ENCODE data around the gene XRCC1. TPM values are rescaled to one million over a fixed set of nuclear protein-coding genes. Genes with fewer than 3 reads are reported as not detected.
"Not testable (repeated sequence)": the region's sequence is repeated elsewhere in the genome, so short reads cannot be mapped to it uniquely, and the experiment has no call there.

The XRCC1 gene
- total RNA-seq, 2 donors from 2014 or later = 33.8 to 34.9 TPM

GRCh38 chr19:43533546-43534304 is 41.6 kb downstream of the XRCC1 start:
- Mint-ChIP-seq H3K4me3 (peak overlapping the region; percentile 89), H3K9me3 (no peaks in the 10 kb centered on the region), H3K4me1 (peaks cover 9% of the 10 kb centered on the region), H3K27ac (peak overlapping the region; percentile 87), H3K36me3 (ENCODE audit: low read depth) (peaks cover 16% of the 10 kb centered on the region), H3K27me3 (no peaks in the 10 kb centered on the region)
- peak; percentile 81 for ATAC-seq (replicated peaks)

DNA sequence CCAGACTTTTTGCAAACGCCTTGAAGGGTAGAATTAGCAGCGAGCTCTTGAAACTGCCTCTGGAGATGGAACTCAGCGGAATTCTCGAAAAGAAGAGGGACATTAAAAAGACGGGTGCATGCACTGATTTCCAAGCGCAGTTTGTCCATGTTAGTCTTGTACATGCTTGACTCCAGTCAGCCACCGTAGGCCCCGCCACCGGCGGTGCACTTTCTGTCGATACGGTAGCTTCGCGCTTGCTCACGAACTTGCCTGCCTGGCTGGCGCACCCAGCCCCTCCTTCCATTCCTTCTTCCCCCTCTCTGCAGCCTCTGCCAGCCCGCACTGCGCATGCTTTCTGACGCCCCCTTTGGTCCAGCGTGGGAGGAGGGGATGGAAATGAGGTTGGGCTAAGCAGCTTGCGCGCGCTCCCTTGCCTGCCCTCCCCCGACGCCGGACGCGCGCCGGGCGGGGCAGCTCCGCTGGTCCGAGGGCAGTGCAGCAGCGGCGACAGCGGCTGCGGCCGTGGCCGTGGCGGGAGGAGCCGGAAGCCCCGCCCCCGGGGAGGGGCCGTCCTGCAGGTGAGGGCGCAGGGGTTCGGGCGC is 42.3 kb downstream of the XRCC1 start, which contains the start of gene ZNF575:
ZNF575 (plus strand) TSS at position 227 of the 584 bp plus-strand sequence. CDS start 1,235 bp downstream, outside the sequence.
- Mint-ChIP-seq H3K27me3 (no peaks in the 10 kb centered on the region), H3K4me3 (peak within 1 kb of the TSS; percentile 89), H3K9me3 (no peaks in the 10 kb centered on the region), H3K4me1 (peaks cover 9% of the 10 kb centered on the region), H3K36me3 (ENCODE audit: low read depth) (peaks cover 9% of the 10 kb centered on the region), H3K27ac (peak within 1 kb of the TSS; percentile 87)
- ATAC-seq (replicated peaks) = peak; percentile 62

DNA sequence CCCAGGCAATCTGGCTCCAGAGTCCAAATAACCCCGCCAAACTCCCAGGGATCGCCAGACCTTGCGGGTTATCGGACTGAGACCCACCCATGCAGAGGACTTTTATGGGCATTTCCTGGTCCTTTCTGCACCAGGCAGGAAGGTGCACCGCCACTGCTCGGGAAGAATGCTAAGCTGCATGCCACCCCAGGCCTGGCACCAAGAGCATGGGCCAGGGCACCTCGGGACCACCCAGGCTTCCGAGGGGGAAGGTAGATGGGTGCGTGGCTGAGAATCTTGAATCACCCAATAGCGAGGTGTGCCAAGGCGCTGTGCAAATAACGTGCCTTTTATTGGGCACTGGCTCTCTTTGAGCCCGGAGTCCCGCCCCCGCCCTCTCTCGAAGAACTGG is 42.8 kb downstream of the XRCC1 start:
- H3K27me3 Mint-ChIP-seq = no peaks in the 10 kb centered on the region
- ATAC-seq (replicated peaks) = peak; percentile 8
- H3K36me3 Mint-ChIP-seq (ENCODE audit: low read depth) = peaks cover 5% of the 10 kb centered on the region
- H3K4me1 Mint-ChIP-seq = peaks cover 9% of the 10 kb centered on the region
- H3K27ac Mint-ChIP-seq = peak overlapping the region; percentile 81
- H3K4me3 Mint-ChIP-seq = peak overlapping the region; percentile 89
- H3K9me3 Mint-ChIP-seq = no peaks in the 10 kb centered on the region

GRCh38 chr19:43527860-43528622 is 47.3 kb downstream of the XRCC1 start:
- Mint-ChIP-seq H3K4me1 (peaks cover 7% of the 10 kb centered on the region), H3K4me3 (peak overlapping the region; percentile 84), H3K36me3 (ENCODE audit: low read depth) (peaks cover 19% of the 10 kb centered on the region), H3K27ac (peak overlapping the region; percentile 9), H3K9me3 (no peaks in the 10 kb centered on the region), H3K27me3 (no peaks in the 10 kb centered on the region)
- ATAC-seq (replicated peaks) = peak; percentile 34

DNA sequence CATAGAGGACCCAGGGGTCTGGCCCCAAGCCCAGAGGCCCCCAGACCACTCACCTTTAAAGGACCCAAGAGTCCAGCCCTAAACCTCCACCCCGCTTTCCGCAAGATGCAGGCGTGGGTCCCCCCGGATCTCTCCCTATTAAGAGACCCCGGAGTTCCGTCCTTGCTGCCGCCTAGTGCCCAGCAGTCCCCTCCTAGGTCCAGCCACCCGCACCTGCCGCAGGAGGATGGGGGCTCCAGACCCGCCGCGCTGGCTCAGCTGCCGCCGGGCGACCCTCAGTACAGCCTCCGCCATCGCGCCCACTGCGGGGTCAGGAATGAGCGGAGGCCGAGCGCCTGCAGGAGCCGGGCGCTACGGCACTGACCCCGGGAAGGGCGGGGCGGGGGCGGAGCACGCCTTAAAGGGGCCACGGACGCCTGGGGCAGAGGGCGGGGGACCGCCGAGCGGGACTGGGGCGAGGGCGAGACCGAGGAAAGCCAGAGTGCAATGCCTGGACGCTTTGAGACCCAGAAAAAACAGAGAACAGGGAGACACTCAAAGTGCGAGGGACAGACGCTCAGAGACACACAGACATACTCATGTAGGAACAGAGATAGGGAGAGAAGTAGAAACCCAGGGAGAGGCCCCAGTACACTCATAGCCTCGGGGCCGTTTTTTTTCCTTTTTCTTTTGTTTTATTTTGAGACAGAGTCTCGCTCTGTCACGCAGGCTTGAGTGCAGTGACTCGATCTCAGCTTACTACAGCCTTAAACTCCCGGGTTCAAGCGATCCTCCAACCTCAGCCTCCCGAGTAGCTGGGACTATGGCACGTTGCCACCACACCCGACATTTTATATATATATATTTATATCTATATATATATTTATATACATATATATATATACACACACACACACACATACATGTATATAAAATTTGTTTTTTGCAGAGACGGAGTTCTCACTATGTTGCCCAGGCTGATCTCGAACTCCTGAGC is 48.2 kb downstream of the XRCC1 start, which contains the start of gene ETHE1:
ETHE1 (minus strand) TSS at position 318 of the 976 bp plus-strand sequence; CDS start at position 294, 24 bp downstream.
- Mint-ChIP-seq H3K4me1 (peaks cover 7% of the 10 kb centered on the region), H3K27me3 (no peaks in the 10 kb centered on the region), H3K27ac (peak within 1 kb of the TSS; percentile 85), H3K4me3 (peak within 1 kb of the TSS; percentile 84), H3K36me3 (ENCODE audit: low read depth) (peaks cover 24% of the 10 kb centered on the region), H3K9me3 (no peaks in the 10 kb centered on the region)
- peak; percentile 74 for ATAC-seq (replicated peaks)

- H3K27me3 Mint-ChIP-seq = no peaks in the 10 kb centered on the region
- ATAC-seq (replicated peaks) = peak; percentile 38
Observed at GRCh38 chr19:43525836-43526771, 49.2 kb downstream of the XRCC1 start.

GRCh38 chr19:43524922-43525835 is 50.1 kb downstream of the XRCC1 start:
- peak overlapping the region; percentile 84 for H3K4me3 Mint-ChIP-seq
- H3K27me3 Mint-ChIP-seq = no peaks in the 10 kb centered on the region
- peaks cover 36% of the 10 kb centered on the region for H3K36me3 Mint-ChIP-seq (ENCODE audit: low read depth)
- peak; percentile 69 for ATAC-seq (replicated peaks)
- peak overlapping the region; percentile 85 for H3K27ac Mint-ChIP-seq
- H3K9me3 Mint-ChIP-seq = no peaks in the 10 kb centered on the region
- H3K4me1 Mint-ChIP-seq = peaks cover 7% of the 10 kb centered on the region

More at GRCh38 chr19:43525836-43526771, 49.2 kb downstream of the XRCC1 start:
- H3K36me3 Mint-ChIP-seq (ENCODE audit: low read depth) = peaks cover 32% of the 10 kb centered on the region
- H3K27ac Mint-ChIP-seq = peak overlapping the region; percentile 85
- H3K4me3 Mint-ChIP-seq = peak overlapping the region; percentile 84
- no peaks in the 10 kb centered on the region for H3K9me3 Mint-ChIP-seq
- H3K4me1 Mint-ChIP-seq = peaks cover 7% of the 10 kb centered on the region

DNA sequence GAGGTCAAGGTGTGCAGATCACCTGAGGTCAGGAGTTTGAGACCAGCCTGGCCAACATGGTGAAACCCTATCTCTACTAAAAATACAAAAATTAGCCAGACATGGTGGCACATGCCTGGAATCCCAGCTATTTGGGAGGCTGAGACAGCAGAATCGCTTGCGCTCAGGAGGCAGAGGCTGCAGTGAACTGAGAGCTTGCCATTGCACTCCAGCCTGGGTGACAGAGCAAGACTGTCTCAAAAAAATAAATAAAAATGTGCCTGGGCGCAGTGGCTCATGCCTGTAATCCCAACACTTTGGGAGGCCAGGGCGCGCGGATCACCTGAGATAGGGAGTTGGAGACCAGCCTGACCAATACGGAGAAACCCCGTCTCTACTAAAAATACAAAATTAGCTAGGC is 51.6 kb downstream of the XRCC1 start:
- ATAC-seq (replicated peaks); H3K27me3 Mint-ChIP-seq; H3K9me3 Mint-ChIP-seq; H3K27ac Mint-ChIP-seq; H3K4me3 Mint-ChIP-seq: not testable (repeated sequence)
- Mint-ChIP-seq H3K4me1 (peaks cover 13% of the 10 kb centered on the region), H3K36me3 (ENCODE audit: low read depth) (peaks cover 43% of the 10 kb centered on the region)

GRCh38 chr19:43522929-43523328 is 52.4 kb downstream of the XRCC1 start:
- peaks cover 48% of the 10 kb centered on the region for H3K36me3 Mint-ChIP-seq (ENCODE audit: low read depth)
- no peaks in the 10 kb centered on the region for H3K9me3 Mint-ChIP-seq
- no peaks in the 10 kb centered on the region for H3K27me3 Mint-ChIP-seq
- peaks cover 13% of the 10 kb centered on the region for H3K4me1 Mint-ChIP-seq
- H3K4me3 Mint-ChIP-seq = no peak overlapping the region
- no peak overlapping the region for H3K27ac Mint-ChIP-seq
- no peak for ATAC-seq (replicated peaks)

DNA sequence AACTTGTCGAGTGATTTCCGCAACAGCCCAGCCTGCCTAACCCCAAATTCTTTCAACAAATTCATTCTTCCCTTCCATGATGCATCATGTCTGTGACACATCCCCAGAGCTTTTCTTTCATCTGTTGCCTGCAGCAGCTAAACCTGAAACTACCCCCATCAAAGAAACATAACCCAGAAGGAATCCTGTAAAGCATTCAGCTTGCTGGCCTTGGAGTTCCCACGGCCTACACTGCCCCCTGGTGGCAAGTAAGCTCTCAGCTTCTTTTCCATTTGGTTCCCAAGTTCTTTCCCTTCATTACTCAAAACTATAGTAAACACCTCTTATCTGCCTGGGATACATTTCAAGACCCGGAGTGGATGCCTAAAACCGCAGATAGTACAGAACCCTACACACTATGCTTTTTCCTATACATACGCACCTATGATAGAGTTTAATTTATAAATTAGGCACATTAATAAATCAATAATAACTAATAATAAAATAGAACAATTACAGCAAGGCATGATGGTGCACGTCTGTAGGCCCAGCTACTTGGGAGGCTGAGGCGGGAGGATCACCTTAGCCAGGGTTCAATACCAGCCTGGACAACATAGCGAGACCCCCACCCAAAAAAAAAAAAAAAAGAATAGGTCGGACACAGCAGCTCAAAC is 55.8 kb downstream of the XRCC1 start:
- H3K9me3 Mint-ChIP-seq = no peaks in the 10 kb centered on the region
- H3K4me1 Mint-ChIP-seq = peaks cover 6% of the 10 kb centered on the region

DNA sequence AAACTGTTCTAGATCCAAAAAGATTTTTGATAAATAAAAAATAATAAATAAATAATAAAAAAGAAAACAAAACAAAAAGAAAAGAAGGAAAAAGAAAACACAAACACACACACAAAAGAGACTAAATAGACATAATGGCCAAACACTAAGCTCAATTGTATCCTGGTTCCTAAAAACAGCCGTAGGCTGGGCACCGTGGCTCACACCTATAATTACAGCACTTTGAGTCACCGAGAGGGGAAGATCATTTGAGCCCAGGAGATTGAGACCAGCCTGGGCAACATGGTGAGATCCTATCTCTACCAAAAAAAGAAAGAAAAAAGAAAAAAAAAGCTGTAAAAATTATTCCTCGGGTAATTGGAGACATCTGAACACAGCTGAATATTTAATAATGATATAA is 57.3 kb downstream of the XRCC1 start:
- Mint-ChIP-seq H3K9me3 (no peaks in the 10 kb centered on the region), H3K4me3 (no peak overlapping the region), H3K4me1 (peaks cover 6% of the 10 kb centered on the region), H3K27ac (no peak overlapping the region), H3K36me3 (ENCODE audit: low read depth) (peaks cover 44% of the 10 kb centered on the region), H3K27me3 (no peaks in the 10 kb centered on the region)
- ATAC-seq (replicated peaks) = no peak

More for the DNA sequence above, 55.8 kb downstream of the XRCC1 start:
- Mint-ChIP-seq H3K36me3 (ENCODE audit: low read depth) (peaks cover 48% of the 10 kb centered on the region), H3K27ac (no peak overlapping the region), H3K27me3 (no peaks in the 10 kb centered on the region), H3K4me3 (peak overlapping the region; percentile 5)
- ATAC-seq (replicated peaks) = peak; percentile 99

Data from activated T-helper 17 cell treated with anti-CD3 and anti-CD28 coated beads, Interleukin-2, amount 50 U/mL, for 72 hours (primary cell).